Occipital lobe (tissue), 2 donors: ENCODE measurements around the gene KLHL7. TPM values are rescaled to one million over a fixed set of nuclear protein-coding genes. Genes with fewer than 3 reads are reported as not detected.
"Not testable (repeated sequence)": the region's sequence is repeated elsewhere in the genome, so short reads cannot be mapped to it uniquely, and the experiment has no call there.

Experiments used
- DNase-seq: peaks from one replicate; lab custom pipeline; 2025; lab: John Stamatoyannopoulos, UW
- total RNA-seq: library from RNA; depleted of rRNA; stranded (reverse); fragments of >200 nt; gene quantifications from one replicate; pipeline ENCODE4 v1.2.3, GENCODE V29; 2014

The KLHL7 gene
- total RNA-seq, 1 donor from 2014 or later: 93.7 TPM

DNA sequence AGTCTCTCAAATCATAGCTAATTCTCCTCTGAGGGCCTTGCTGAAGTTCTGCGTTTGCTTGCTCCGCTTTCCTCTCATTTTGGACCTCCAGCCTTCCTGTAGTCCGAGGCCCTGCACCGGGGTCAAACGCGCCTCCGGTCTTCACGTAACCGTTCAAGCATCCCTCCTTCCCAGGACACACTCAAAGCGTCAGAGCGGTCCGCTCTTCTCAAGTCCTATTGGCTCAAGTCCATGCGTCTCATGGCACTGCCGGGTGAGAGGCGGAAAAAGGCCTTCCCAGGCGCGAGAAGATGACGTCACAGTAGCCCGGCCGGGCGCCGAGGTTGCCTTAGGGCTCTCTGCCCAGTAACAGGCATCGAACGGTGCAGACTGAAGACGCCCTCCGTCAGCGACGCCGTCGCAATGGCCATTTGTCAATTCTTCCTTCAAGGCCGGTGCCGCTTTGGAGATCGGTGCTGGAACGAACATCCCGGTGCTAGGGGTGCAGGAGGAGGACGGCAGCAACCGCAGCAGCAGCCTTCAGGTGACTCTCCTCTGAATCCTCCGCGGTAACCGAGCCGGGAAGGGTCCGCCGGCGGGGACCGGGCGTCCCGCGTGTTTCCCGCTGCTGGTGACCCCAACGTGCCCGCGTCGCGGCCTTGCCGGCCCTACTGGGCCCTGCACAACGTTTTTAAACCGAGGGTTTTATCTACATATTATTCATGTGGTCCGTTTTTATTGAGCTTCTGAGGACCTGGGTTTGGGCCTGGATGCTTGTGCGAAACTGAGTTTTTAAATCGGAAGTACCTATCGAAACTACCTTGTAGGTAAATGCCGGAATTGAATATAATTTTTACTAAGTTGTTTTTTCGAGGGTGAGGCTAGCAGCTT, 76.3 kb downstream of the KLHL7 start, which contains the start of gene NUP42:
TSS of gene NUP42 (plus strand) at position 365 of the 870 bp plus-strand sequence. CDS start at position 403, 38 bp downstream.
- peak; percentile 89 for DNase-seq

DNA sequence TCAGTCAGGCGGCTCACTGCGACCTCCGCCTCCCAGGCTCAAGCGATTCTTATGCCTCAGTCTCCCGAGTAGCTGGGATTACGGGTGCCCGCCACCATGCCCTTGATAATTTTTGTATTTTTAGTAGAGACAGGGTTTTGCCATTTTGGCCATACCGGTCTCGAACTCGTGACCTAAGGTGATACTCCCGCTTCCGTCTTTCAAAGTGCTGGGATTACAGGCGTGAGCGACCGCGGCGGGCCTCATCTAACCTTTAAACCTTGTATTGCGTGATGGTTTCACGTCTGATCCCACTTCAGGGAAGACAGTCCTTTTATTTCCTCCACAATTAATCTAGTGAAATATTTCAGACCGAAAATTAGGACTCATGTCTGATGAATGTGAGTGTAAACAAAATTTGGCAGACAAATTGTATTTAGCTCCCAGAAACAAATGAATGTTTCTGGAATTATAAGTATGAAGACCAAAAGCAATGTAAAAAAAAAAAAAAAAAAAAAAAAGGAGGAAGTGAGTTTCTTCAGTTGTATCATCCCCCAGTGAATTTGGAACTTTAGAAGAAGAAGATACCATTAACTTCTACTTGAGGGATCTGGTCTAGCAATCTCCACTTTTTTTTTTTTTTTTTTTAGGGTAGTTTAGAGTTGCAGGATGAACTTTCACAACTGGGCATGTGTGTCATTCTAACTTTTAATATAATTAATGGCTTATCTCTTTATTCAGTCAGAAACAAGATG, 77.9 kb downstream of the KLHL7 start:
- DNase-seq: no peak

DNA sequence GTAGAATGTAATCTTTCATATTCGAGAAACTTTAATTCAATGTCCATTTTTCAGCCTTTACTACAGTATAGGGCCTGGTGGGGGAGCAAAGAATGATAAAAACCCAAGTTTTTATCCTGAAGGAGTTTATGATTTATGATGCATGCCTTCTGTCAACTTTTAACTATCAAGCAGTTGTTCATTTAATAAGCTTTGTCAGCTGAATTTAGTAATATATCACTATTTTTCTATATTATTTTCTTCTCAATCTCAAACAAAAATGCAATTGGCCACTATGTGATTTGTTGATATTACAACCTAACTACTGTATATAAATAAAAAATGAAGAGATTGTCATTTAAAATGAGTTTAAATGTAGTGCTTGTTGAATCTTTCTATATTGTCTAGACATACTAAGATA, 78.7 kb downstream of the KLHL7 start:
- DNase-seq: no peak

DNA sequence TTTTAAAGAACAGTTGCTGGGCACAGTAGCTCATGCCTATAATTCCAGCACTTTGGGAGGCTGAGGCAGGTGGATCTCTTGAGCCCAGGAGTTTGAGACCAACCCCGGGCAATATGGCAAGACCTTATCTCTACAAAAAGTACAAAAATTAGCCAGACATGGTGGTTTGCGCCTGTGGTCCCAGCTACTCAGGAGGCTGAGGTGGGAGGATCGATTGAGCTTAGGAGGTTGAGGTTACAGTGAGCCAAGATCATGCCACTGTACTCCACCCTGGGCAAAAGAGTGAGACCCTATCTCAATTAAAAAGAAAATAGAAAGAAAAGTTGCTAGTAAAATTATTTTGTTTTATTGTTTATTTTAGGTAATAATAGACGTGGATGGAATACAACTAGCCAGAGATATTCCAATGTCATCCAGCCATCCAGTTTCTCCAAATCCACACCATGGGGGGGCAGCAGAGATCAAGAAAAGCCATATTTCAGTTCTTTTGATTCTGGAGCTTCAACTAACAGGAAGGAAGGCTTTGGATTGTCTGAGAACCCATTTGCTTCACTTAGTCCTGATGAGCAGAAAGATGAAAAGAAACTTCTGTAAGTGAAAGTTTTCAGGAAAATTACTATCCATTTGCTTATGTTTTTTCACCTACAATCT, 79.2 kb downstream of the KLHL7 start:
- DNase-seq: no peak

DNA sequence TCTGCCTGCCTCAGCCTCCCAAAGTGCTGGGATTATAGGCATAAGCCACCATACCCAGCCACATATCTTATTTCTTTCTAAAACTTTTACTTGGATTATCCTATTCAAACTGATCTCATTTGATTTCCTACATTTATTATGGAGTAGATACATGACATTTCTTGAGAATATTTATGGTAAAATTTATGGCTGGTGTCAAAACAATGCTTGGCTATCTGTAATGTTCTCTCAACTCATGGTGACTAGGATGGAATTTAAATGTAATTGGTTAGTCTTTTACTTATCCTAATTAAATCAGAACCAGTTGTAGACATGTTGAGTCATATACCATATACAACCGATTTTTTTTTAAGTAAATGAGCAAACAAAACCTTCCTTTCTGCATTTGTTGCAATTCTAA, 80.4 kb downstream of the KLHL7 start:
- DNase-seq: no peak

DNA sequence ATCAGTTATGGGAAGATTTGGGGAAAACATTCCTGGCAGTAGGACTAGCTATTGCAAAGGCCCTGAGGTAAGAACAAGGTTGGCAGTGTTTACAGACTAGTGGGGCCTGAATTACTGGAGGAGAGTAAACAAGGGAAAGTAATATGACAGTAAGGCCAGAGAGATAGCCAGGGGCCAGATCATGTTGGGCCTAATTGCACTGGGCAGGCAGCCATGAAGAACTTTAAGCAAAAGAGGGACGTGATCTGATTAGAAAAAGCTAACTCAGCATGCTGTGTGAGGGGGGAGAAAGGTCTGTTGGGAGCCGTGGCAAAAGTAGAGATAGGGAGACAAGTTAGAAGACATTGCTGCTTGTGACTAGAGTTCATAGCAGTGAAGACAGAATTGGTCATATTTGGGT, 85.4 kb downstream of the KLHL7 start:
- no peak for DNase-seq

DNA sequence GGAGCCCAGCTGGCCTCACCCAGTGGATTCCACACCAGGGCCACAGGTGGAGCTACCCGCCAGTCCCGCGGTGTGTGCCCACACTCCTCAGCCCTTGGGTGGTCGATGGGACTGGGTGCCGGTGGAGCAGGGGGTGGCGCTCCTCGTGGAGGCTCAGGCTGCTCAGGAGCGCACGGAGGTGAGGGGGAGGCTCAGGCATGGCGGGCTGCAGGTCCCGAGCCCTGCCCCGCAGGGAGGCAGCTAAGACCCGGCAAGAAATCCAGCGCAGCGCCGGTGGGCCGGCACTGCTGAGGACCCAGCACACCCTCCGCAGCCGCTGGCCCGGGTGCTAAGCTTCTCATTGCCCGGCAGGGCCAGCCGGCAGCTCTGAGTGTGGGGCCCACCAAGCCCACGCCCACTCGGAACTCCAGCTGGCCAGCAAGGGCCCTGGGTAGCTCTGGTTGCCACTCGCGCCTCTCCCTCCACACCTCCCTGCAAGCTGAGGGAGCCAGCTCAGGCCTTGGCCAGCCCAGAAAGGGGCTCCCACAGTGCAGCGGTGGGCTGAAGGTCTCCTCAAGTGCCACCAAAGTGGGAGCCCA, 88.2 kb downstream of the KLHL7 start:
- not testable (repeated sequence) for DNase-seq

DNA sequence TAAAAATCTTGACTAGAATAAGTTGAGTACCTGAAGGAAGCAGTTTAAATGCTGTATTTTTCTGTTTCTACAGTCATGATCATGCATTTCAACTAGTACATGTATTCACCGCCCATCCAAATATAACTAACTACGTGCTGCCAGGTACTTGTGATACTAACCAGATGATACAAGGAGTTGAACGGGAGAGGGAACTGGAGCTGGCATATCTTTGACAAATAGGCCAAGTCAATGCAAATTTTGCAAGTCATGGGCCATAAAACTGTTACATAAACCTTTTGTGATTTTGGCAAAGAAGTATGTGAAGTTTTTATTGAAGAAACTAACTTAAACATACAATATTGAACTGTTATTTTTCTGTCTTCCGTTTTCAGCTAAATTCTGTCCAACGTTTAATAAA, 90.7 kb downstream of the KLHL7 start:
- no peak for DNase-seq

DNA sequence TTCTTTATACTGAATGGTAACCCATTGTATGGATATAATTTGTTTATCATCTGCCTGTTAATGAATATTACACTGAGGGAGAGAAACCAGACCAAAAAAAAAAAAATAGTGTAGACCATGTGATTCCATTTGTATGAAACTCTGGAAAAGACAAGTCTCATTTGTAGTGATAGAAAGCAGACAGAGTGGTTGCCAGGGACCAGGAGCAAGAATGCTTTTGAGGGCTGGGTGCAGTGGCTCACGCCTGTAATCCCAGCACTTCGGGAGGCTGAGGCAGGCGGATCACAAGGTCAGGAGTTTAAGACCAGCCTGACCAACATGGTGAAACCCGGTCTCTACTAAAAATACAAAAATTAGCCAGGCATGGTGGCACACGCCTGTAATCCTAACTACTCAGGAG, 92.2 kb downstream of the KLHL7 start:
- not testable (repeated sequence) for DNase-seq

DNA sequence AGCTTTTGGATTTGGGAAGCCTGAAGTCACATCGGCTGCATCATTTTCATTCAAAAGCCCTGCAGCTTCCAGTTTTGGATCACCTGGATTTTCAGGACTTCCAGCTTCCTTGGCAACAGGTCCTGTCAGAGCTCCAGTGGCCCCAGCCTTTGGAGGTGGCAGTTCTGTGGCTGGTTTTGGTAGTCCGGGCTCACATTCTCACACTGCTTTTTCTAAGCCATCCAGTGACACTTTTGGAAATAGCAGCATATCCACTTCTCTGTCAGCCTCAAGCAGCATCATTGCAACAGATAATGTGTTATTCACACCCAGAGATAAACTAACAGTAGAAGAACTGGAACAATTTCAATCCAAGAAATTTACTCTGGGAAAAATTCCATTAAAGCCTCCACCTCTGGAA, 94.7 kb downstream of the KLHL7 start:
- DNase-seq: no peak

DNA sequence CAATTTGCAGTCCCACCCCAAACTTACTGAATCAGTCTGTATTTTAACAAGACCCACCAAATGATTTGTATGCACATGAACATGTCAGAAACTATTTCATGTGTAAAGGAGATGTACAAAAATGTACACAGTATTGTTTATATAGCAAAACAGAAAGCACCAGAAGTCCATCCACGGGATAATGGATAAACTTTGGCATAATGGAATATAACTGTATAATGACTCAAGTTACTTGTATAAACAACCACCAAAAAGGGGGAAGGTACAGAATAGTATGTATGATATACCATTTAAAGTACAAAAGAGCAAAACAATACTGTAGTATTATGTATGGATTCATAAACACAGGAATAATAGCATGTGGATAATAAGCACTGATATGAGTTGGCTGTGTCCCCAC, 98.7 kb downstream of the KLHL7 start:
- no peak for DNase-seq

DNA sequence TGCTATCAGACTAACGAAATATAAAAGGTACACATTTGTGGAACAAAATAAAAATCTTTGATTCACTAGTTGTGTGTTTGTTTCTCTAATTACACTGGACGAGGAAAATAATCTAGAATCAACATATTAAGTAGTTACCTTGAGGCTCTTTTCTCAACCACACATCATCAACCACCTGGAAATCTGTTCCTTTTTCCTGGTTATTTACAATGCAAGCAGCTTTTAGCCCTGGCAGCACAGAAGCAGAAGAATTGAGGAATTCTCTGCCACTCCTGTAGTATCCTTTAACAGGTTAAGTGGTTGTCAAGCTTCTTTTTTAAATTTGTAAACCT, 100.0 kb downstream of the KLHL7 start:
- DNase-seq: no peak

DNA sequence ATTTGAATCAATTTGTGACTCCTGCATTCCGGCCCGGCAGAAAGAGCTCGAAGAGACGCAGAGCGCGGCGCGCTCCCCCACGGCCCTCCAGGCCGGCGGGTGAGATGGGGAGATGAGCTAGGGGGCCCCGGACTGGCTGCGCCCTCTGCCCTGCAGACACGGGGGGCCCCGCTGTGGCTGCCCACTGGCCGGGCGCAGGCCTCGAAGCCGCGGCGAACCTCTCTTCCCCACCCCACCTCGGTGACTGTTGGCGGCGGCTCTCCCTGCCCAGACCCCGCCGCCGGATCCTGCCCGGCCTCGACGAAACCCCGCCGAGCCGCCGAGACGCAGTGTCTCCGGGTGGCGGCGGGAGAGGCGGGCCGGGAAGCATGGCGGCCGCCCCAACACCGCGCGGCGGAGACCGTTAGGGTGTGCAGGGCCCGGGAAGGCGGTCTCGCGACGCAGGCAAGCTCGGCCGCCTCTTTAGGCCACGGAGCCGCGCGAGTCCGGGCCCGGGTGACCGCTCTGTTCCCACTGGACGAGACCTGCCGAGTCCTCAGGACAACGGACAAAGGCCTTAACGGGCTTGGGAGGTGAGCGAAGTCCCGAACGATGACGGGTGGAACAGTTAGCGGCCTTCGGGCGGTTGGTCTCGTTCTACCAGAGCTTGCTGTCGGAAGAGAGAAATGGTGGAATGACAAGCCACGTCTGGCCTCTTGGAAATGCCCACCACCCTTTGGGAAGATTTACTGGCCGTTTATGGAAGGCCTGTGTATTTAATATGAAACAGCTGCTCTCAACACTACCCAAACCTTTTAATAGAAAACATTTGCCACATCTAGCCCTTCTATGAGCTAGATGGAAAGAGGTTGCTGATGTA, 100.6 kb downstream of the KLHL7 start:
- DNase-seq: no peak

DNA sequence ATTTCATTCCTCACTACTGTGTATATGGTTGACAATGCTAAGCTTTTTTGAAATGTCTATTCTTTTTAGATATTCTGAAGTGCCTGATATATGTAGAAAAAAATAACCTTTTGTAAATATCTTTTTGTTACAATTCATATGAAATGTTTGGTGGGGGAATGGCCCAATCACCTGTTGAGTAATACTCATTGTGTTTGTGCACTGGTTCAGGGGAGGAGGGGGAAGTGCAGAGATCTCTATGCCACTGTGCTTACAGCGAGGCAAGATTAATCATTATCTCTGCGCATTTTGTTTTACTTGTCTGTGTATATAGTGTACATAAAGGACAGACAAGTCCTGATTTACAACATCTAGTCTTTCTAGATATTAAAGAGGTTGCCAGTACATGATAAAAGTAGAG, 101.4 kb downstream of the KLHL7 start:
- no peak for DNase-seq

DNA sequence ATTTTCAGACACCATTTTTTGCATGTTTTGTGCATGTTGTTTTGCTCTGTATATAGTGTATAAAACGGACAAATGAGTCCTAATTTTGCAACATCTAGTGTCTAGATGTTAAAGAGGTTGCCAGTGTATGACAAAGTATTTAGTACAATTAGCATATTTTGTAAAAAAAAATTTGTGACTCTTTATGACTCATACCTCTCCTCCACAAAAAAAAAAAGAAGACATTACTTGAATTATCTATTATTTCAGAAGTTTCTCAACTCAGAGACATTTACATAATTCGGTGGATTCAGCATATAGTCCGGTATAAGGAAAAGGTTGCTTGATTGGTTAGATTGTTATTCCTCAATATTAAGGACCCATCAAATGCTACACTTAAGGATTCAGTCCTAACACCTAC, 102.3 kb downstream of the KLHL7 start:
- DNase-seq: no peak

DNA sequence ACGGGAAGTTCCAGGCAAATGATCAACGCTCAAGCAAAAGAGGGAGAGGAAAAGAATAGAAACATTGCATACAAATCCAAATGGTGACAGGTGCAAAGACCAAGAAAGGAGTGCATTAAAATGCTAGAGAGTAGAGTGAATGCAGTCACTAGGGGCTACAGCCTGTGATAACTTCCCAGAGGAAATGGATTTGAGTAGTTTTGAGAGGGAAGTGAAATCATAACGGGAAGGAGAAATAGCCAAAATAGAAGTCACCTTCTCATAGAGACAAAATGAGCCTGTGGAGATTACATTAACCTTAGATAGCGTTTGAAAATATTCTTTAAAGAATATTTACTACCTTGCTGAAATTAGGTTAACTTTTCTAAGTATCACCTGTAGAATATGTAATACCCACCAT, 102.7 kb downstream of the KLHL7 start:
- no peak for DNase-seq

DNA sequence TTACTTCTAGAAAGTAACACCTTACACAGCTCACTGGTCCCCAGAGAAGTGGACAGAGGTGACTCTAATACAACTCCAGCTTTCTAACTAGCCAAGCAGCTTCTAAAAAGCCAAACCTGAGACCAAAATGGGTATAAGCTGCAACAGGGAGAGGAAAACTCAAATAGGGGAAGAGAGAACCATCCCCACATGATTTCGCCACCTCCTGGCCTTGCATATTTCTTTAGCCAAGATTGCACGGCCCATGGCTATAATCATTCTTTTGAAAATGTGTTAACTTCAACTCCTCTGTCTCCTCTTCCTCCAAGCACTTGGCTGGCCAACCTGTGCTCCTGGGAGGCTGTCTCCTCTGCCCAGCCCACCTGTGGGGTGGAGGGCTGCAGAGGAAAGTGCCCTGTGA, 104.9 kb downstream of the KLHL7 start:
- DNase-seq: no peak

DNA sequence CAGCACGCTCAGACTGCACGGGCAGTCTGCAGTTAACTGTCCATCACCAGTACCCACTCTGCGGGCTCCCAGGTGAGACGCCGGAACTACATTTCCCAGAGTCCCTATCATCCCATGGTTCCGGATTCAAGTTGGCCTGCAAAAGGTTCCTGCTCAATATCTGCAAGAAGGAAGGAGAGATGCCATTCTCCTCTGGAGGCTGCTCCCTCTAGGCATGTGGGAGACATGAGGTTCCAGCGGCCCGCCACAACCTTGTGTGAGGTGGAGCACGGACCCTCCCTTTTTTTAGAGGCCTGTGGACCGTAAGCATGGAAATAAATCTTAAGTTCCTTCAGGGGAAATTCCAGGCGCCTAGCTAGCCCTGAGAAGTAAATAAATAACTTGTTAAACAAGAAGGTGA, 106.0 kb downstream of the KLHL7 start:
- DNase-seq: no peak

DNA sequence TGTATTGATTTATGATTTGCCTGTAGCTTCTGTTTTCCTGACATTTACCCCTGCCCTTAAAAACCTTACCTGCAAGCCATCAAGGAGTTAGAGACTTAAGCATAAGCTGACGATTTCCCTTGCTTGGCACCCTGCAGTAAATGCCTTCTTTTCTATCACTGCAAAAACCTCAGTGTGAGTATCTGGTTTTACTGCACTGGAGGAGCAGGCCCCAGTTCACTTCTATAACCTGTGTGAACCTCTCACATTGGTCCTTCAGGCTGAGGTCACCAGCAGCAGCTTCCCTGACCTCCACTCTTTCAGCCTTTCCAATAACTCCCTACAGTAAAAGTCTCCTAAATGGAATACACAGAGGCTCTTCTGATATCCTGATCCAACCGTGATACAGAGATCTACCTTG, 106.8 kb downstream of the KLHL7 start:
- no peak for DNase-seq

DNA sequence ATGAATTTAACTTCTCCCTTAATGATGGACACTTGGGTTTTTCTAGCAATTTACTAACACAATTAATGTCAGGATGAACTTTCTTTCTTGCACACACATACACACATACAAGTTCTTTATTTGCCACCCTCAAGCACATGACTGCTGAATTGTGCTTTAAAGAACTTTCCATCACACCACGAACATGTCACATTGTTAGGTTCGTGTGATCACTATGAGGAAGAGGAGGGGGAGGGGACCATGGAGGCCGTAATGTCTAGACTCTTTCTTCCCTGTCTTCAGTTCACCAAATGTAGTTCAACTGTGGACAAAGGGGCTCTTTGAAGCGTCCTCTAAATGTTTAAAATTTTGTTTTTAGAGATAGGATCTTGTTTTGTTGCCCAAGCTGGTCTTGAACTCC, 107.3 kb downstream of the KLHL7 start:
- no peak for DNase-seq

DNA sequence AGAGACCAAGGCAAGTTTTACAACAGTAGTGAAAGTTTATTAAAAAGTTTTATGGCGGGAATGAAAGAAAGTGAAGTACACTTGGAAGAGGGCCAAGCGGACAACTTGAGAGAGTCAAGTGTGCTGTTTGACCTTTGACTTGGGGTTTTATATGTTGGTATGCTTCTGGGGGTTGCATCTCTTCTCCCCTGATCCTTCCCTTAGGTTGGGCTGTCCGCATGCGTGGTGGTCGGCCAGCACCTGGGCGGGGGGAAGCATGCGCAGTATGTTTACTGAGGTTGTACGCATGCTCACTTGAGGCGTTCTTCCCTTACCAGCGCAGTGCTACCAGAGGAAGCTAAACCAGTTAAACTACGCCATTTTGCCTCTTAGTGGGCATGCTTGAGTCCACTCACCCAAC, 108.2 kb downstream of the KLHL7 start:
- DNase-seq: no peak
